H1 (cell line): ENCODE results near the gene GPC6. TPM values are rescaled to one million over a fixed set of nuclear protein-coding genes. Genes with fewer than 3 reads are reported as not detected.

Experiments used
- CTCF ChIA-PET: fragments of 300-600 bp; sonication (Branson Sonifier 250); formaldehyde crosslinking; loops from one replicate; lab custom pipeline; 2021; ENCODE audit not compliant: partially characterized antibody; lab: Charles Lee
- POLR2A ChIA-PET: fragments of 300-600 bp; sonication (Branson Sonifier 250); formaldehyde crosslinking; loops from one replicate; lab custom pipeline; 2021; ENCODE audit warnings: inconsistent platforms; ENCODE audit not compliant: partially characterized antibody; lab: Charles Lee
- DNase-seq, 2 experiments: peaks; one replicate each; pipeline versions ENCODE4 v3.0.0 to v3.0.0-alpha.2; 2010 to 2022; ENCODE audit warnings: low spot score in 2 of 2, low read depth in 1 of 2, mixed read lengths in 1 of 2
- FAIRE-seq: peaks from 2 replicates; lab custom pipeline; 2011; peaks lifted over from hg19 to GRCh38; lab: Jason Lieb, UNC
- H2AFZ ChIP-seq: 2 replicates; pipeline ENCODE4 v1.8.1; 2012; ENCODE audit warnings: low read length, inconsistent platforms
- H2AK5ac ChIP-seq: 2 replicates; pipeline ENCODE4 v1.6.1; 2013; ENCODE audit warnings: low read depth, low read length
- H2BK120ac ChIP-seq: replicated peaks from 2 replicates; pipeline ENCODE3; 2013; ENCODE audit warnings: low read depth, low read length, inconsistent platforms
- H2BK12ac ChIP-seq: 2 replicates; pipeline ENCODE4 v1.6.1; 2013; ENCODE audit warnings: low read depth, low read length
- H2BK15ac ChIP-seq: 2 replicates; pipeline ENCODE4 v1.6.1; 2013; ENCODE audit warnings: low read length
- H2BK20ac ChIP-seq: 2 replicates; pipeline ENCODE4 v1.6.1; 2013; ENCODE audit warnings: low read length
- H2BK5ac ChIP-seq: 2 replicates; pipeline ENCODE4 v1.6.1; 2013; ENCODE audit warnings: low read depth, low read length
- H3K14ac ChIP-seq: 2 replicates; pipeline ENCODE4 v1.6.1; 2013; ENCODE audit warnings: inconsistent platforms; ENCODE audit not compliant: insufficient read length
- H3K18ac ChIP-seq: 2 replicates; pipeline ENCODE4 v1.6.1; 2013; ENCODE audit warnings: low read length; ENCODE audit errors: extremely low read depth
- H3K23ac ChIP-seq: 2 replicates; pipeline ENCODE4 v1.6.1; 2013; ENCODE audit warnings: inconsistent platforms; ENCODE audit not compliant: insufficient read length
- H3K23me2 ChIP-seq: 2 replicates; pipeline ENCODE4 v1.6.1; 2013; ENCODE audit warnings: low read depth, low read length
- H3K27ac ChIP-seq: 2 replicates; pipeline ENCODE4 v1.6.1; 2011; ENCODE audit warnings: low read depth, low read length, inconsistent platforms
- H3K27me3 ChIP-seq, 4 experiments: replicated peaks in 1 of 4; 1 replicate in 1 of 4; 2 replicates in 3 of 4; pipeline versions ENCODE4 v1.6.1 to v1.8.1; 2011 to 2013; ENCODE audit warnings: low read length in 3 of 4, mild to moderate bottlenecking in 3 of 4, inconsistent platforms in 2 of 4, mixed read lengths in 2 of 4, moderate library complexity in 1 of 4; ENCODE audit not compliant: control insufficient read depth in 3 of 4, insufficient read depth in 3 of 4; ENCODE audit errors: extremely low read depth in 1 of 4
- H3K36me3 ChIP-seq, 4 experiments: 2 replicates each; pipeline versions ENCODE4 v1.6.1 to v1.8.1; 2011 to 2013; ENCODE audit warnings: mild to moderate bottlenecking in 4 of 4, low read length in 3 of 4, moderate library complexity in 2 of 4, control low read depth in 1 of 4, inconsistent platforms in 1 of 4; ENCODE audit not compliant: insufficient read depth in 4 of 4, control insufficient read depth in 2 of 4
- H3K4ac ChIP-seq: replicated peaks from 2 replicates; pipeline ENCODE3; 2013; ENCODE audit warnings: low read length, low read depth, mixed read lengths, inconsistent platforms; ENCODE audit not compliant: insufficient read length
- H3K4me1 ChIP-seq, 4 experiments: replicated peaks in 1 of 4; 1 replicate in 1 of 4; 2 replicates in 3 of 4; pipeline versions ENCODE4 v1.6.1 to v1.8.1; 2011 to 2013; ENCODE audit warnings: low read length in 3 of 4, inconsistent platforms in 2 of 4, mixed read lengths in 1 of 4; ENCODE audit not compliant: insufficient read depth in 4 of 4, control insufficient read depth in 3 of 4
- H3K4me2 ChIP-seq, 2 experiments: 2 replicates each; pipeline versions ENCODE4 v1.6.1 to v1.8.1; 2011 to 2013; ENCODE audit warnings: low read depth in 2 of 2, low read length in 2 of 2, control low read depth in 1 of 2, inconsistent platforms in 1 of 2, mild to moderate bottlenecking in 1 of 2; ENCODE audit not compliant: insufficient read depth in 1 of 2
- H3K4me3 ChIP-seq, 4 experiments: fragments of 200-600, 300-600 bp in 1 of 4; sonication (generic), shearing (Covaris generic), sonication (Bioruptor Twin) in 1 of 4; 2 replicates each; pipeline versions ENCODE4 v1.5.1 to v1.8.1; 2011 to 2016; ENCODE audit warnings: low read length in 4 of 4, low read depth in 3 of 4, control low read depth in 2 of 4, inconsistent platforms in 2 of 4, mild to moderate bottlenecking in 2 of 4, mixed read lengths in 1 of 4, moderate library complexity in 1 of 4; ENCODE audit not compliant: insufficient read depth in 2 of 4; ENCODE audit errors: extremely low read depth in 1 of 4
- H3K56ac ChIP-seq: replicated peaks from 2 replicates; pipeline ENCODE3; 2013; ENCODE audit warnings: low read depth, mild to moderate bottlenecking, mixed read lengths, low read length, inconsistent platforms; ENCODE audit not compliant: insufficient read length
- H3K79me1 ChIP-seq: 2 replicates; pipeline ENCODE4 v1.6.1; 2013; ENCODE audit warnings: low read depth, low read length, control low read depth
- H3K79me2 ChIP-seq, 2 experiments: 2 replicates each; pipeline versions ENCODE4 v1.6.1 to v1.8.1; 2012 to 2013; ENCODE audit warnings: low read length in 2 of 2, mild to moderate bottlenecking in 2 of 2, inconsistent platforms in 1 of 2; ENCODE audit not compliant: insufficient read depth in 2 of 2, control insufficient read depth in 1 of 2
- H3K9ac ChIP-seq, 4 experiments: replicated peaks in 1 of 4; 1 replicate in 1 of 4; 2 replicates in 3 of 4; pipeline versions ENCODE4 v1.6.1 to v1.8.1; 2011 to 2013; ENCODE audit warnings: low read depth in 3 of 4, low read length in 3 of 4, control low read depth in 2 of 4, mild to moderate bottlenecking in 2 of 4, moderate library complexity in 2 of 4, inconsistent platforms in 1 of 4; ENCODE audit errors: extremely low read depth in 1 of 4
- H3K9me3 ChIP-seq, 2 experiments: 2 replicates each; pipeline versions ENCODE4 v1.6.1 to v1.8.1; 2012 to 2013; ENCODE audit warnings: mild to moderate bottlenecking in 2 of 2, moderate library complexity in 2 of 2, control low read depth in 1 of 2, inconsistent platforms in 1 of 2, low read depth in 1 of 2, low read length in 1 of 2, mixed read lengths in 1 of 2; ENCODE audit not compliant: insufficient read depth in 2 of 2
- H4K20me1 ChIP-seq, 2 experiments: replicated peaks in 1 of 2; 2 replicates each; pipeline versions ENCODE3 to v1.8.1; 2011 to 2013; ENCODE audit warnings: inconsistent platforms in 2 of 2, low read length in 2 of 2, mild to moderate bottlenecking in 1 of 2; ENCODE audit not compliant: insufficient read depth in 2 of 2, control insufficient read depth in 1 of 2
- H4K5ac ChIP-seq: 2 replicates; pipeline ENCODE4 v1.6.1; 2013; ENCODE audit warnings: low read length, low read depth, mixed read lengths, inconsistent platforms; ENCODE audit not compliant: insufficient read length
- H4K8ac ChIP-seq: 2 replicates; pipeline ENCODE4 v1.8.0; 2013; ENCODE audit warnings: mild to moderate bottlenecking, moderate library complexity, low read length, inconsistent platforms; ENCODE audit not compliant: insufficient read depth; ENCODE audit errors: extremely low read depth
- H4K91ac ChIP-seq: replicated peaks from 2 replicates; pipeline ENCODE3; 2013; ENCODE audit warnings: low read length, mixed read lengths, inconsistent platforms; ENCODE audit not compliant: insufficient read length
- ASH2L ChIP-seq: fragments of 200-600, 300-600 bp; sonication (generic); IDR thresholded peaks from one replicate; pipeline ENCODE4 v1.7.1; 2017; ENCODE audit warnings: low read length
- ATF2 ChIP-seq: IDR thresholded peaks from 2 replicates; pipeline ENCODE4 v1.6.1; 2012; ENCODE audit warnings: low read length, inconsistent platforms
- EZH2 ChIP-seq: fragments of 200-600 bp; sonication (generic); IDR thresholded peaks from 2 replicates; pipeline ENCODE4 v1.7.1; 2012; ENCODE audit warnings: low read depth, mild to moderate bottlenecking, moderate library complexity, low read length, inconsistent platforms; ENCODE audit not compliant: severe bottlenecking
- FOSL1 ChIP-seq: IDR thresholded peaks from 2 replicates; pipeline ENCODE4 v1.6.1; 2011; ENCODE audit warnings: mild to moderate bottlenecking, low read depth, low read length, moderate library complexity; ENCODE audit not compliant: insufficient read depth
- GTF2F1 ChIP-seq: IDR thresholded peaks from 2 replicates; pipeline ENCODE4 v1.6.1; 2012; ENCODE audit warnings: low read depth, low read length, improper control_type of control experiment, borderline replicate concordance
- SAP30 ChIP-seq: fragments of 300-600 bp; sonication (generic); IDR thresholded peaks from 2 replicates; pipeline ENCODE4 v1.7.1; 2012; ENCODE audit warnings: low read length, moderate library complexity, mild to moderate bottlenecking, inconsistent platforms; ENCODE audit not compliant: insufficient read depth, insufficient replicate concordance
- SIRT6 ChIP-seq: IDR thresholded peaks from one replicate; pipeline ENCODE4 v1.7.1; 2012; ENCODE audit warnings: low read length, inconsistent platforms
- SRF ChIP-seq: IDR thresholded peaks from 2 replicates; pipeline ENCODE4 v1.6.1; 2011; ENCODE audit warnings: mild to moderate bottlenecking, low read depth, low read length, moderate library complexity
- TAF1 ChIP-seq: IDR thresholded peaks from 2 replicates; pipeline ENCODE4 v1.6.1; 2011; ENCODE audit warnings: mild to moderate bottlenecking, low read depth, low read length
- TAF7 ChIP-seq: optimal IDR thresholded peaks from 2 replicates; pipeline ENCODE3; 2011; ENCODE audit warnings: low read depth, mild to moderate bottlenecking, inconsistent platforms, low read length, moderate library complexity, borderline replicate concordance
- WGBS, 2 experiments: shearing (Covaris generic) in 1 of 2; methylation state at CpG; one replicate each; pipeline versions ENCODE4 v1.1.6 to v1.1.7; 2013 to 2015; ENCODE audit warnings: low lambda C conversion rate in 2 of 2, mixed read lengths in 2 of 2, inconsistent platforms in 1 of 2, low coverage in 1 of 2, missing lambda C conversion rate in 1 of 2; ENCODE audit not compliant: insufficient replicate concordance in 2 of 2, insufficient coverage in 1 of 2, insufficient read length in 1 of 2; ENCODE audit errors: extremely low coverage in 1 of 2, missing lambda C conversion rate in 1 of 2; 5-methylcytosine and 5-hydroxymethylcytosine counted together
- polyA plus RNA-seq, 7 experiments: library from polyadenylated mRNA; depleted of rRNA in 3 of 7; stranded (reverse) in 5 of 7; unstranded in 2 of 7; fragments of >200 nt in 5 of 7; fragments of 200-250 nt in 2 of 7; gene quantifications; 1 replicate in 5 of 7; 2 replicates in 1 of 7; 4 replicates in 1 of 7; pipeline versions ENCODE4 v1.2.1 to v1.2.3, GENCODE V29; 2011 to 2013; ENCODE audit warnings: missing spikeins in 2 of 7, mixed read lengths in 2 of 7
- total RNA-seq: library from RNA; stranded (reverse); fragmentation: NEBNext Ultra II Directional; extraction: Animal tissue kit (Norgen Biotek cat#: 25700); gene quantifications from 2 replicates; pipeline ENCODE4 v1.2.1, GENCODE V29; 2021
- TF ChIP-seq, protein P1 (sequence below): IDR thresholded peaks from 2 replicates; pipeline ENCODE4 v1.6.1; 2012; ENCODE audit warnings: inconsistent platforms

Gene GPC6
- total and polyA plus RNA-seq, 2 of the 8 experiments (the other 6 are each of a cell fraction or from before 2014, with no cell fraction given): 5.4 to 12.0 TPM

DNA sequence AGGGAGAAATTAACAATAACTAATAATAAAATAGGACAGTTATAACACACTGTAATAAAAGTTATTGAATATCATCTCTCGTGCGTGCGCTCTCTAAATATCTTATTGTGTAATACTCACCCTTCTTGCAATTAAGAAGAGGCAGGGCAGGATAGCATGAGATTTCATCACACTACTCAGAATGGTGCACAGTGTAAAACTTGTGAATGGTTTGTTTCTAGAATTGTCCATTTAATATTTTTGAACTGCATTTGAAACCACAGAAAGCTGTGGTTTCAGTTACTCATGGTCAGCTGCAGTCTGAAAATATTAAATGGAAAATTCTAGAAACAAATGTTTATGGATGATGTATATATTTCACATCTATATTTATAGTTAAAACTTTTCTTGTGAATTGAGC lies 1091.8 kb downstream of the GPC6 start:
- Histone ChIP-seq H2BK15ac (no peak overlapping the region), H3K18ac (no peak overlapping the region), H4K5ac (no peak overlapping the region), H3K4me1 (peaks cover 0 to under 1% (median 0%) of the 10 kb centered on the region in 4 experiments; a peak in 1 of 7 replicates), H3K9ac (no peak overlapping the region), H4K91ac (no peak overlapping the region), H2BK20ac (no peak overlapping the region), H2AK5ac (no peak overlapping the region), H2AFZ (no peak overlapping the region), H3K23me2 (no peaks in the 10 kb centered on the region), H3K27ac (no peak overlapping the region), H4K20me1 (no peaks in the 10 kb centered on the region), H3K14ac (no peak overlapping the region), H4K8ac (no peak overlapping the region), H2BK5ac (no peak overlapping the region), H2BK120ac (no peak overlapping the region), H2BK12ac (no peak overlapping the region), H3K79me2 (no peaks in the 10 kb centered on the region), H3K23ac (no peak overlapping the region), H3K36me3 (no peaks in the 10 kb centered on the region), H3K56ac (no peak overlapping the region), H3K4me3 (no peak overlapping the region), H3K4me2 (no peak overlapping the region), H3K9me3 (no peaks in the 10 kb centered on the region), H3K79me1 (no peaks in the 10 kb centered on the region), H3K4ac (no peak overlapping the region), H3K27me3 (no peaks in the 10 kb centered on the region)
- CTCF ChIA-PET: no interaction called here
- POLR2A ChIA-PET: no interaction called here
- WGBS, 2 experiments: 94% methylated on average over 3 of the region's 3 CpGs; no CpG with 5 or more reads in 1 of the 2 experiments
- no peak for TF ChIP-seq SAP30
- no peak for TF ChIP-seq SRF
- TF ChIP-seq GTF2F1: no peak
- TF ChIP-seq SIRT6: no peak
- no peak for TF ChIP-seq TAF7
- no peak for TF ChIP-seq EZH2
- no peak for TF ChIP-seq TAF1
- TF ChIP-seq, protein P1, sequence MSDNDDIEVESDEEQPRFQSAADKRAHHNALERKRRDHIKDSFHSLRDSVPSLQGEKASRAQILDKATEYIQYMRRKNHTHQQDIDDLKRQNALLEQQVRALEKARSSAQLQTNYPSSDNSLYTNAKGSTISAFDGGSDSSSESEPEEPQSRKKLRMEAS: no peak
- TF ChIP-seq FOSL1: no peak
- TF ChIP-seq ASH2L: no peak
- TF ChIP-seq ATF2: no peak
- FAIRE-seq: no peak
- DNase-seq: no peak
